Eye (tissue), 1 donor: ENCODE data around the gene ZNF687.
A peak's percentile ranks its signal among the peaks of the same experiment; 100 is the strongest.
"Not testable (repeated sequence)": the region's sequence is repeated elsewhere in the genome, so short reads cannot be mapped to it uniquely, and the experiment has no call there.

ENCODE experiments used
- DNase-seq: peaks from one replicate; pipeline ENCODE4 v3.0.0-alpha.2; 2015

The ZNF687 gene

GRCh38 chr1:151281969-151282882 lies at the start of gene ZNF687:
TSS of gene ZNF687 (plus strand) at chr1:151282299. CDS start at chr1:151286292, 3,993 bp downstream.
- peak; percentile 100 for DNase-seq

GRCh38 chr1:151235235-151235634 lies 46.9 kb upstream of the ZNF687 start:
- no peak for DNase-seq

GRCh38 chr1:151237678-151238466 lies 44.2 kb upstream of the ZNF687 start:
- DNase-seq: no peak

- no peak for DNase-seq
Measured at GRCh38 chr1:151238467-151238739, 43.7 kb upstream of the ZNF687 start.

GRCh38 chr1:151242442-151242841 lies 39.7 kb upstream of the ZNF687 start:
- no peak for DNase-seq

GRCh38 chr1:151243683-151244216 lies 38.3 kb upstream of the ZNF687 start:
- DNase-seq: no peak

GRCh38 chr1:151246786-151247185 lies 35.3 kb upstream of the ZNF687 start:
- no peak for DNase-seq

GRCh38 chr1:151251656-151252470 lies 30.2 kb upstream of the ZNF687 start:
- peak; percentile 80 for DNase-seq

GRCh38 chr1:151254217-151255213 lies 27.6 kb upstream of the ZNF687 start, which contains the start of gene PSMD4:
TSS of gene PSMD4 (plus strand) at chr1:151254734. CDS start at chr1:151254783, 49 bp downstream.
- DNase-seq: peak; percentile 99

- peak; percentile 27 for DNase-seq
Measured at GRCh38 chr1:151255381-151255780, 26.7 kb upstream of the ZNF687 start.

GRCh38 chr1:151259351-151259750 lies 22.7 kb upstream of the ZNF687 start:
- DNase-seq: no peak

GRCh38 chr1:151265446-151266236 lies 16.5 kb upstream of the ZNF687 start:
- no peak for DNase-seq

GRCh38 chr1:151266315-151266714 lies 15.8 kb upstream of the ZNF687 start:
- no peak for DNase-seq

GRCh38 chr1:151266821-151267220 lies 15.3 kb upstream of the ZNF687 start:
- DNase-seq: no peak

GRCh38 chr1:151267760-151268159 lies 14.3 kb upstream of the ZNF687 start:
- DNase-seq: no peak

GRCh38 chr1:151273924-151274466 lies 8.1 kb upstream of the ZNF687 start:
- no peak for DNase-seq

- DNase-seq: not testable (repeated sequence)
Measured at GRCh38 chr1:151275341-151275740, 6.8 kb upstream of the ZNF687 start.

- no peak for DNase-seq
Measured at GRCh38 chr1:151277249-151277648, 4.8 kb upstream of the ZNF687 start.

- peak; percentile 99 for DNase-seq
Measured at GRCh38 chr1:151281225-151281968, 702 bp upstream of the ZNF687 start.
